ENCODE results near the gene ESPN.

DNA sequence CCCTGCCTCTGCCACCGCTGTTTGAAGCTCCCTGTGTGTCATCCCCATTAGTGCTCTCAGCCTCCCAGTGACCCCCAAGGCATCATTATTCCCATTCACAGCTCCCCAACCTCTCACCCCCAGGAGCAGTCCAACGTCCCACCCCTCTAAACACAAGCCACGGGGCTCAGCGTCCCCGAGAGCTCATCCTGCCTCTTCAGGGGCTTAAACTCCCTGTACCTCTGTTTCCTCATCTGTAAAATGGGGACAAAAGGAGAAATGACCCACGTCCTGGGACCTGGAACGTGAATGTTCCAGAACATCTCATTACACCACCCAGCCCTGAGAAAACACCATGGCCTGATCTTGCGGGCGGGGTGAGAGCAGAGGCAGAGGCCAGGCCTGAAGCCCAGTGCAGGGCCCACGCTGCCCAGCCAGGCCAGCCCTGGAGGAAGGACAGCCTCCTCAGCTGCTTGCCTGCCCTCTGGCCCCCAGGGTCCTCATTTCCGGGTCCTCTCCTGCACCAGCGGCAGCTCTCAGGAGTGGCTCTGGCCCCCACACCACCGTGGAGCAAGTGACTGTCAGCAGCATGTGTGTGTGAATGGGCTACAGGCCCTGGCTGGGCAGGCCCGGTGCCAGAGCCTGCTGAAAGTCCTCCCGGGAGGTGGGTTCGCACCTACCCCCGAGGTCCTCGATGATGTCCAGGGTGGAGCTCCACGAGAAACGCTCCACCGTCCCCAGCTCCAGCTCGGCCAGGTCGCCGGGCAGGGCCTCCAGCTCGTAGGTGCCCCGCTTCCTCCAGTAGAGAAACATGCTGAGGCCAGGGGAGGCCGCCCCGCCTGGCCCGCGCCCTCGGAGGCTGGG, 81.0 kb downstream of the ESPN start:
- no peak for TF ChIP-seq SUZ12 (IDR thresholded peaks at IDR 0.05; ENCODE audit: extremely low read depth, insufficient read depth, insufficient read length)
- TF ChIP-seq YY1 (IDR thresholded peaks at IDR 0.05; ENCODE audit: insufficient read depth, insufficient read length): no peak

Data from NT2/D1 (cell line).